HepG2 (cell line): ENCODE results near the gene SPRYD3. TPM values are rescaled to one million over a fixed set of nuclear protein-coding genes. Genes with fewer than 3 reads are reported as not detected.

Experiments
- ATAC-seq: fragments of 200-7000 bp; cut with Tn5 transposase; 3 replicates; pipeline ENCODE4 v1.9.1; 2020; ENCODE audit warnings: mild to moderate bottlenecking, moderate library complexity
- BruUV-seq: library from RNA; stranded (reverse); fragments of 400-500 nt; replicated peaks from 2 replicates; lab custom pipeline; 2021; lab: Mats Ljungman, UMichigan
- CTCF ChIA-PET: fragments of 300-600 bp; formaldehyde crosslinking; extraction: SDS; loops from one replicate; lab custom pipeline; 2021; ENCODE audit warnings: low total read pairs, inconsistent platforms, low intra/inter-chr PET ratio; lab: Yijun Ruan, JAX
- POLR2A ChIA-PET: fragments of 350-600 bp; sonication (Branson Sonifier 250); formaldehyde crosslinking; loops from one replicate; lab custom pipeline; 2020; ENCODE audit warnings: antibody characterized with exemption, inconsistent platforms; lab: Yijun Ruan, JAX
- DNase-seq: peaks from one replicate; pipeline ENCODE4 v3.0.0-alpha.2; 2015; ENCODE audit warnings: low spot score
- FAIRE-seq: peaks from 3 replicates; lab custom pipeline; 2011; peaks lifted over from hg19 to GRCh38; lab: Jason Lieb, UNC
- H2AFZ ChIP-seq: one replicate; pipeline ENCODE4 v1.6.1; 2011; ENCODE audit warnings: low read length, inconsistent platforms
- H3K27ac ChIP-seq: fragments of 300-600 bp; 3 replicates; pipeline ENCODE4 v1.8.0; 2011; ENCODE audit warnings: mixed run types, mild to moderate bottlenecking, mixed read lengths, low read length, inconsistent platforms; ENCODE audit not compliant: insufficient read depth; ENCODE audit errors: extremely low read length
- H3K27me3 ChIP-seq, 2 experiments: fragments of 200-600 bp in 1 of 2; 2 replicates in 1 of 2; 3 replicates in 1 of 2; pipeline versions ENCODE4 v1.6.0 to v1.8.0; 2011; ENCODE audit warnings: low read length in 2 of 2, mild to moderate bottlenecking in 2 of 2, moderate library complexity in 2 of 2, inconsistent platforms in 1 of 2; ENCODE audit not compliant: insufficient read depth in 2 of 2, control insufficient read depth in 1 of 2
- H3K36me3 ChIP-seq, 2 experiments: fragments of 200-600 bp in 1 of 2; replicated peaks in 1 of 2; 2 replicates in 1 of 2; 3 replicates in 1 of 2; pipeline versions ENCODE4 v1.5.1 to v1.8.0; 2011; ENCODE audit warnings: low read length in 2 of 2, inconsistent platforms in 1 of 2; ENCODE audit not compliant: insufficient read depth in 2 of 2, control insufficient read depth in 1 of 2
- H3K4me1 ChIP-seq: 2 replicates; pipeline ENCODE4 v1.5.1; 2012; ENCODE audit warnings: low read length, inconsistent platforms; ENCODE audit not compliant: insufficient read depth
- H3K4me2 ChIP-seq: 2 replicates; pipeline ENCODE4 v1.6.0; 2011; ENCODE audit warnings: low read depth, low read length, inconsistent platforms
- H3K4me3 ChIP-seq, 3 experiments: fragments of 200-600 bp in 1 of 3; sonication (generic), shearing (Covaris generic) in 1 of 3; replicated peaks in 1 of 3; 2 replicates each; pipeline ENCODE4 v1.5.1; 2011 to 2016; ENCODE audit warnings: low read length in 3 of 3, inconsistent platforms in 2 of 3, low read depth in 2 of 3, mild to moderate bottlenecking in 2 of 3, control low read depth in 1 of 3, mixed read lengths in 1 of 3; ENCODE audit not compliant: insufficient read depth in 1 of 3
- H3K79me2 ChIP-seq: one replicate; pipeline ENCODE4 v1.6.1; 2011; ENCODE audit warnings: low read length, inconsistent platforms; ENCODE audit not compliant: insufficient read depth
- H3K9ac ChIP-seq: 2 replicates; pipeline ENCODE4 v1.6.0; 2011; ENCODE audit warnings: mild to moderate bottlenecking, low read depth, low read length, inconsistent platforms; ENCODE audit not compliant: insufficient read depth
- H3K9me3 ChIP-seq: 2 replicates; pipeline ENCODE4 v1.5.1; 2012; ENCODE audit warnings: mild to moderate bottlenecking, low read length
- H4K20me1 ChIP-seq: 2 replicates; pipeline ENCODE4 v1.6.0; 2011; ENCODE audit warnings: inconsistent platforms, mild to moderate bottlenecking, low read length, moderate library complexity; ENCODE audit not compliant: insufficient read depth
- MTF1 ChIP-seq: sonication (generic); formaldehyde crosslinking; IDR thresholded peaks from 2 replicates; pipeline ENCODE4 v1.5.0; 2020; ENCODE audit warnings: missing genetic modification reagents
- ZNF296 ChIP-seq: sonication (generic); formaldehyde crosslinking; conservative IDR thresholded peaks from 2 replicates; pipeline ENCODE4 v1.5.0; 2020; ENCODE audit warnings: mild to moderate bottlenecking, missing genetic modification reagents
- WGBS: methylation state at CpG from one replicate; pipeline ENCODE4 v1.1.6; 2017; ENCODE audit warnings: low lambda C conversion rate; 5-methylcytosine and 5-hydroxymethylcytosine counted together
- in situ Hi-C: cut with HindIII; loops from 2 replicates; pipeline ENCODE4 v1.10.0; 2017; ENCODE audit warnings: low pct_unique_long_range_greater_than_20kb; ENCODE audit not compliant: extremely low pct_ligation_motif_present
- intact Hi-C: fragments of 100-400 bp; cut with micrococcal nuclease; formaldehyde crosslinking; loops from one replicate; pipeline ENCODE4 v1.10.0; 2022; ENCODE audit not compliant: unreplicated experiment
- polyA plus RNA-seq, 8 experiments: library from polyadenylated mRNA; depleted of rRNA in 3 of 8; stranded (reverse) in 7 of 8; unstranded in 1 of 8; fragments of >200 nt; fragmentation: Illumina TruSeq in 4 of 8; extraction: Trizol in 4 of 8; gene quantifications; 2 replicates each; pipeline versions ENCODE4 v1.2.1 to v1.2.3, GENCODE V29; 2011 to 2016; ENCODE audit warnings: low read depth in 4 of 8, missing spikeins in 1 of 8, mixed read lengths in 1 of 8; ENCODE audit not compliant: insufficient read depth in 1 of 8
- total RNA-seq, 5 experiments: library from RNA; depleted of rRNA; stranded (reverse); fragments of >200 nt; fragmentation: Illumina TruSeq; extraction: Trizol; gene quantifications; 2 replicates each; pipeline ENCODE4 v1.2.3, GENCODE V29; 2016; ENCODE audit warnings: low read depth in 1 of 5
- TF ChIP-seq, protein P1 (sequence below): sonication (generic); formaldehyde crosslinking; IDR thresholded peaks from 2 replicates; pipeline ENCODE4 v1.8.1; 2023; ENCODE audit warnings: mild to moderate bottlenecking, missing genetic modification reagents
- TF ChIP-seq, protein P2 (sequence below): sonication (generic); formaldehyde crosslinking; conservative IDR thresholded peaks from 2 replicates; pipeline ENCODE4 v1.8.0; 2022; ENCODE audit warnings: missing genetic modification reagents
- TF ChIP-seq, protein P3 (sequence below): sonication (generic); formaldehyde crosslinking; IDR thresholded peaks from 2 replicates; pipeline ENCODE4 v1.4.0; 2020; ENCODE audit warnings: mild to moderate bottlenecking, missing genetic modification reagents
- TF ChIP-seq, protein P4 (sequence below): sonication (generic); formaldehyde crosslinking; IDR thresholded peaks from 2 replicates; pipeline ENCODE4 v1.8.1; 2023; ENCODE audit warnings: missing genetic modification reagents, inconsistent platforms, borderline replicate concordance
- TF ChIP-seq, protein P5 (sequence below): sonication (generic); formaldehyde crosslinking; IDR thresholded peaks from 2 replicates; pipeline ENCODE4 v1.4.0; 2020; ENCODE audit warnings: missing genetic modification reagents

SPRYD3 gene
- total and polyA plus RNA-seq, 2 of the 13 experiments (the other 11 are each of a cell fraction or from before 2014, with no cell fraction given): 9.0 to 9.2 TPM

DNA sequence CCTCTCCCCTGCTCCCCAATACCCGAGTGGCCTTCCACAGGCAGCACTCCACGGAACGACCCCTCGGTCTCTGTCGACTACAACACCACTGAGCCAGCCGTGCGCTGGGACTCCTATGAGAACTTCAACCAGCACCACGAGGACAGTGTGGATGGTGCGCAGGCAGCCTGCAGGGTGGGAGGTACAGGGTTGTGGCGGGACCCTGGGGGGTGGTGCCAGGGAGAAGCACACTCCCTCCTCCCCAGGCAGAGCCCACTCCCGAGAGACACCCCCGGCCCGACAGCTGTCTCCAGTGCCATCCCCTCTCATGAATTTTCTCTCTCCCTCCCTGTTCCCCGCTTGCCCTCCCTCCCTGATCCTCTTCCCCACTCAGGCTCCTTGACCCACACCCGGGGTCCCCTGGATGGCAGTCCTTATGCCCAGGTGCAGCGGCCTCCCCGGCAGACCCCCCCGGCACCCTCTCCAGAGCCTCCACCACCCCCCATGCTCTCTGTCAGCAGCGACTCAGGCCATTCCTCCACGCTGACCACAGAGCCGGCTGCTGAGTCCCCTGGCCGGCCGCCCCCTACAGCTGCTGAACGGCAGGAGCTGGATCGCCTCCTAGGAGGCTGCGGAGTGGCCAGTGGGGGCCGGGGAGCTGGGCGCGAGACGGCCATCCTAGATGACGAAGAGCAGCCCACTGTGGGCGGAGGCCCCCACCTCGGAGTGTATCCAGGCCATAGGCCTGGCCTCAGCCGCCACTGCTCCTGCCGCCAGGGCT, 20.3 kb downstream of the SPRYD3 start (continued):
- TF ChIP-seq, protein P1, sequence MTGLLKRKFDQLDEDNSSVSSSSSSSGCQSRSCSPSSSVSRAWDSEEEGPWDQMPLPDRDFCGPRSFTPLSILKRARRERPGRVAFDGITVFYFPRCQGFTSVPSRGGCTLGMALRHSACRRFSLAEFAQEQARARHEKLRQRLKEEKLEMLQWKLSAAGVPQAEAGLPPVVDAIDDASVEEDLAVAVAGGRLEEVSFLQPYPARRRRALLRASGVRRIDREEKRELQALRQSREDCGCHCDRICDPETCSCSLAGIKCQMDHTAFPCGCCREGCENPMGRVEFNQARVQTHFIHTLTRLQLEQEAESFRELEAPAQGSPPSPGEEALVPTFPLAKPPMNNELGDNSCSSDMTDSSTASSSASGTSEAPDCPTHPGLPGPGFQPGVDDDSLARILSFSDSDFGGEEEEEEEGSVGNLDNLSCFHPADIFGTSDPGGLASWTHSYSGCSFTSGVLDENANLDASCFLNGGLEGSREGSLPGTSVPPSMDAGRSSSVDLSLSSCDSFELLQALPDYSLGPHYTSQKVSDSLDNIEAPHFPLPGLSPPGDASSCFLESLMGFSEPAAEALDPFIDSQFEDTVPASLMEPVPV (CRISPR knock-in tag): no peak

DNA sequence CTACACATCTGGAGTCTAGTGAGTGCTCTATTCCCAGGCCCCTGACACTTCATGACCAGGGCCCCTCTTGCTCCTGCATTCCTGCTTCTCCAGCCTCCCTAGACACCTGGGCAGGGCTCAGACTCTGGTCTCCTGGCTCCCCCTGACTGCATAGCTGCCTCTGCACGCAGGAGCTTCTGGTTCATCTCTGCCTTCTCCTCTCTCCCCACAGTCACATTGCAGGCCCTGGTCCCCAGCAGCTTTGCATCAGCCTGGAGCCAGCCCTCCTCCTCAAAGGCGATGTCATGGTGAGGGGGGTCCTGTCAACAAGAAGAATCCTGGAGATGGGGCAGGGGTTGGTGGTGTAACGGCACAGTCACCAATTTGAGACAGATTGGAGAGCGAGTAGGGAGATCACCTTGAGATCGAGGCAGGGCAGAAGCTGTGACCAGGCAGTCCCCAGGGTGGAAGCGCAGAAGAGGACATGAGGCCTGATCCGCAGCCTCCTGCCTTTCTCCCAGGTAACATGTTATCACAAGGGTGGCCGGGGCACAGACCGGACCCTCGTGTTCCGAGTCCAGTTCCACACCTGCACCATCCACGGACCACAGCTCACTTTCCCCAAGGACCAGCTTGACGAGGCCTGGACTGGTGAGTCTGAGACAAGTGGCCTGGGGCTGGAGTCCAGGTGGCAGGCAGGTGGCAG, 21.2 kb downstream of the SPRYD3 start:
- no peak overlapping the region for H3K4me3 ChIP-seq
- ChIA-PET CTCF (no interaction called here), POLR2A (interaction anchor here (1.1 to 1.5 kb wide), 2 partner anchors 10 to 14 kb away, joined by 3 to 4 read pairs; no protein-coding TSS in a partner anchor)
- H2AFZ ChIP-seq: no peak overlapping the region
- no peak overlapping the region for H3K9ac ChIP-seq
- peaks cover 39% of the 10 kb centered on the region for H3K4me1 ChIP-seq
- no peaks in the 10 kb centered on the region for H4K20me1 ChIP-seq
- in situ Hi-C loops: no loop called here
- peaks cover 0 to 15% of the 10 kb centered on the region in 2 experiments; a peak in 1 of 5 replicates for H3K36me3 ChIP-seq
- DNase-seq: no peak
- 97% methylated on average over 9 of the region's 13 CpGs for WGBS
- ATAC-seq: no peak
- H3K27me3 ChIP-seq: no peaks in the 10 kb centered on the region
- no peak overlapping the region for H3K4me2 ChIP-seq
- intact Hi-C loops: no loop called here
- H3K9me3 ChIP-seq: no peaks in the 10 kb centered on the region
- H3K27ac ChIP-seq: no peak overlapping the region
- no TSS peak for BruUV-seq
- H3K79me2 ChIP-seq: no peaks in the 10 kb centered on the region
- FAIRE-seq: no peak
- TF ChIP-seq, protein P2, sequence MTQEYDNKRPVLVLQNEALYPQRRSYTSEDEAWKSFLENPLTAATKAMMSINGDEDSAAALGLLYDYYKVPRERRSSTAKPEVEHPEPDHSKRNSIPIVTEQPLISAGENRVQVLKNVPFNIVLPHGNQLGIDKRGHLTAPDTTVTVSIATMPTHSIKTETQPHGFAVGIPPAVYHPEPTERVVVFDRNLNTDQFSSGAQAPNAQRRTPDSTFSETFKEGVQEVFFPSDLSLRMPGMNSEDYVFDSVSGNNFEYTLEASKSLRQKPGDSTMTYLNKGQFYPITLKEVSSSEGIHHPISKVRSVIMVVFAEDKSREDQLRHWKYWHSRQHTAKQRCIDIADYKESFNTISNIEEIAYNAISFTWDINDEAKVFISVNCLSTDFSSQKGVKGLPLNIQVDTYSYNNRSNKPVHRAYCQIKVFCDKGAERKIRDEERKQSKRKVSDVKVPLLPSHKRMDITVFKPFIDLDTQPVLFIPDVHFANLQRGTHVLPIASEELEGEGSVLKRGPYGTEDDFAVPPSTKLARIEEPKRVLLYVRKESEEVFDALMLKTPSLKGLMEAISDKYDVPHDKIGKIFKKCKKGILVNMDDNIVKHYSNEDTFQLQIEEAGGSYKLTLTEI (CRISPR knock-in tag): no peak
- TF ChIP-seq MTF1: no peak
- TF ChIP-seq, protein P3, sequence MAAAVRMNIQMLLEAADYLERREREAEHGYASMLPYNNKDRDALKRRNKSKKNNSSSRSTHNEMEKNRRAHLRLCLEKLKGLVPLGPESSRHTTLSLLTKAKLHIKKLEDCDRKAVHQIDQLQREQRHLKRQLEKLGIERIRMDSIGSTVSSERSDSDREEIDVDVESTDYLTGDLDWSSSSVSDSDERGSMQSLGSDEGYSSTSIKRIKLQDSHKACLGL (CRISPR knock-in tag): no peak
- TF ChIP-seq, protein P4, sequence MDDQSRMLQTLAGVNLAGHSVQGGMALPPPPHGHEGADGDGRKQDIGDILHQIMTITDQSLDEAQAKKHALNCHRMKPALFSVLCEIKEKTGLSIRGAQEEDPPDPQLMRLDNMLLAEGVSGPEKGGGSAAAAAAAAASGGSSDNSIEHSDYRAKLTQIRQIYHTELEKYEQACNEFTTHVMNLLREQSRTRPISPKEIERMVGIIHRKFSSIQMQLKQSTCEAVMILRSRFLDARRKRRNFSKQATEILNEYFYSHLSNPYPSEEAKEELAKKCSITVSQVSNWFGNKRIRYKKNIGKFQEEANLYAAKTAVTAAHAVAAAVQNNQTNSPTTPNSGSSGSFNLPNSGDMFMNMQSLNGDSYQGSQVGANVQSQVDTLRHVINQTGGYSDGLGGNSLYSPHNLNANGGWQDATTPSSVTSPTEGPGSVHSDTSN (CRISPR knock-in tag): no peak
- TF ChIP-seq ZNF296 (CRISPR knock-in tag): no peak
- TF ChIP-seq, protein P5, sequence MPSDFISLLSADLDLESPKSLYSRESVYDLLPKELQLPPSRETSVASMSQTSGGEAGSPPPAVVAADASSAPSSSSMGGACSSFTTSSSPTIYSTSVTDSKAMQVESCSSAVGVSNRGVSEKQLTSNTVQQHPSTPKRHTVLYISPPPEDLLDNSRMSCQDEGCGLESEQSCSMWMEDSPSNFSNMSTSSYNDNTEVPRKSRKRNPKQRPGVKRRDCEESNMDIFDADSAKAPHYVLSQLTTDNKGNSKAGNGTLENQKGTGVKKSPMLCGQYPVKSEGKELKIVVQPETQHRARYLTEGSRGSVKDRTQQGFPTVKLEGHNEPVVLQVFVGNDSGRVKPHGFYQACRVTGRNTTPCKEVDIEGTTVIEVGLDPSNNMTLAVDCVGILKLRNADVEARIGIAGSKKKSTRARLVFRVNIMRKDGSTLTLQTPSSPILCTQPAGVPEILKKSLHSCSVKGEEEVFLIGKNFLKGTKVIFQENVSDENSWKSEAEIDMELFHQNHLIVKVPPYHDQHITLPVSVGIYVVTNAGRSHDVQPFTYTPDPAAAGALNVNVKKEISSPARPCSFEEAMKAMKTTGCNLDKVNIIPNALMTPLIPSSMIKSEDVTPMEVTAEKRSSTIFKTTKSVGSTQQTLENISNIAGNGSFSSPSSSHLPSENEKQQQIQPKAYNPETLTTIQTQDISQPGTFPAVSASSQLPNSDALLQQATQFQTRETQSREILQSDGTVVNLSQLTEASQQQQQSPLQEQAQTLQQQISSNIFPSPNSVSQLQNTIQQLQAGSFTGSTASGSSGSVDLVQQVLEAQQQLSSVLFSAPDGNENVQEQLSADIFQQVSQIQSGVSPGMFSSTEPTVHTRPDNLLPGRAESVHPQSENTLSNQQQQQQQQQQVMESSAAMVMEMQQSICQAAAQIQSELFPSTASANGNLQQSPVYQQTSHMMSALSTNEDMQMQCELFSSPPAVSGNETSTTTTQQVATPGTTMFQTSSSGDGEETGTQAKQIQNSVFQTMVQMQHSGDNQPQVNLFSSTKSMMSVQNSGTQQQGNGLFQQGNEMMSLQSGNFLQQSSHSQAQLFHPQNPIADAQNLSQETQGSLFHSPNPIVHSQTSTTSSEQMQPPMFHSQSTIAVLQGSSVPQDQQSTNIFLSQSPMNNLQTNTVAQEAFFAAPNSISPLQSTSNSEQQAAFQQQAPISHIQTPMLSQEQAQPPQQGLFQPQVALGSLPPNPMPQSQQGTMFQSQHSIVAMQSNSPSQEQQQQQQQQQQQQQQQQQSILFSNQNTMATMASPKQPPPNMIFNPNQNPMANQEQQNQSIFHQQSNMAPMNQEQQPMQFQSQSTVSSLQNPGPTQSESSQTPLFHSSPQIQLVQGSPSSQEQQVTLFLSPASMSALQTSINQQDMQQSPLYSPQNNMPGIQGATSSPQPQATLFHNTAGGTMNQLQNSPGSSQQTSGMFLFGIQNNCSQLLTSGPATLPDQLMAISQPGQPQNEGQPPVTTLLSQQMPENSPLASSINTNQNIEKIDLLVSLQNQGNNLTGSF (CRISPR knock-in tag): no peak
